Measurements from ENCODE around the gene FILIP1.
"Not testable (repeated sequence)": the region's sequence is repeated elsewhere in the genome, so short reads cannot be mapped to it uniquely, and the experiment has no call there.

Gene FILIP1

GRCh38 chr6:75449630-75450206 is 43.9 kb downstream of the FILIP1 start:
- no peak for TF ChIP-seq ZNF274 (IDR thresholded peaks at IDR 0.05; ENCODE audit: low read depth, low read length)
- H3K4me3 ChIP-seq (ENCODE audit: low read length) = no peak overlapping the region

DNA sequence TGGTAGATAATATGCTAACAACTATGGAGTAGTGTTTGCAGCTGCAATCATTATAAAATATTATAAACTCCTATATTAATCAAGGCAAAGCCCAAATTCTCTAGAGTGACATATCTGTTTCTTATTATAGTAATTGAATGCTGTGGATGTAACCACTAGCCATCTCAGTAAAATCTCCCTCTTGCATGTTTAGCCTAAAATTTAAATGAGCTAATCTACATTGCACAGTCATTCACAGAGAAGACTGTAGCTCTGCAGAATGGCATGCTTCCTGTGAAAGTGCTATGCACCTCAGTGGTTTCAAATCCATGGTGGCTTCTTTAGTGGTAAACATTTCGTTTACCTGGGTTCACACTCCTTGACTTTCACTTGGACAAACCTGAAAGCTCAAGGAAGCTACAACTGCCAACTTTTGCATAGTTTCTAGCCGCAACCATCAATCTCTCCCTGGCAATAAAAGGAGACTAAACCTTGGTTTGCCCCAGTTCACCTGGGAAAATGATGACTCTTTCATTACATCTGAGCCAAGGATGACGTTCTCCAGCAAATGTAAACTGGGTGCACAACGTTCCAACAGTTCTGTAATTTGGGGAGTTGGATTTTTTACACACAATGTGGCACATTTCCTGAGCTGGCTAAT is 47.2 kb downstream of the FILIP1 start:
- no peak overlapping the region for H3K4me3 ChIP-seq (ENCODE audit: low read length)
- no peak for TF ChIP-seq ZNF274 (IDR thresholded peaks at IDR 0.05; ENCODE audit: low read depth, low read length)

DNA sequence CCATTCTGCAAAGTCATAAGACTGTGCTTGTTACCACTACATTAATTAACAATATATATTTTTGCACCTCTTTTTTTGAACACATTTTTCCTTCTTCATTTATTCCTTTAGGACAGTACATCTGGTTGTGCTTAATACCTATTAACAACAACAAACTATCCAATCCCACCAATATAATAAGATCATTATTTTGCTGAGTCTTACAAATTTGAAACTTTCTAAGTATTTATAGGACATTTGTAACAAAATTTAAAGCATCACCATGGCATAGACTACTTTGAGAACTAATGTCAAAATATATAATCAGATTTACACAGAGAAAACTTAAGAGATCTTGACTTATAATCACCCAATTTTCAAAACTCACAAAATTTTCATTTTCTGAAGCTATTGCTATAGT is 47.9 kb downstream of the FILIP1 start:
- no peak for TF ChIP-seq ZNF274 (IDR thresholded peaks at IDR 0.05; ENCODE audit: low read depth, low read length)
- no peak overlapping the region for H3K4me3 ChIP-seq (ENCODE audit: low read length)

GRCh38 chr6:75444899-75445298 is 48.7 kb downstream of the FILIP1 start:
- no peak for TF ChIP-seq ZNF274 (IDR thresholded peaks at IDR 0.05; ENCODE audit: low read depth, low read length)
- H3K4me3 ChIP-seq (ENCODE audit: low read length) = no peak overlapping the region

GRCh38 chr6:75441883-75442282 is 51.7 kb downstream of the FILIP1 start:
- not testable (repeated sequence) for H3K4me3 ChIP-seq (ENCODE audit: low read length)

GRCh38 chr6:75441479-75441878 is 52.1 kb downstream of the FILIP1 start:
- H3K4me3 ChIP-seq (ENCODE audit: low read length) = not testable (repeated sequence)

DNA sequence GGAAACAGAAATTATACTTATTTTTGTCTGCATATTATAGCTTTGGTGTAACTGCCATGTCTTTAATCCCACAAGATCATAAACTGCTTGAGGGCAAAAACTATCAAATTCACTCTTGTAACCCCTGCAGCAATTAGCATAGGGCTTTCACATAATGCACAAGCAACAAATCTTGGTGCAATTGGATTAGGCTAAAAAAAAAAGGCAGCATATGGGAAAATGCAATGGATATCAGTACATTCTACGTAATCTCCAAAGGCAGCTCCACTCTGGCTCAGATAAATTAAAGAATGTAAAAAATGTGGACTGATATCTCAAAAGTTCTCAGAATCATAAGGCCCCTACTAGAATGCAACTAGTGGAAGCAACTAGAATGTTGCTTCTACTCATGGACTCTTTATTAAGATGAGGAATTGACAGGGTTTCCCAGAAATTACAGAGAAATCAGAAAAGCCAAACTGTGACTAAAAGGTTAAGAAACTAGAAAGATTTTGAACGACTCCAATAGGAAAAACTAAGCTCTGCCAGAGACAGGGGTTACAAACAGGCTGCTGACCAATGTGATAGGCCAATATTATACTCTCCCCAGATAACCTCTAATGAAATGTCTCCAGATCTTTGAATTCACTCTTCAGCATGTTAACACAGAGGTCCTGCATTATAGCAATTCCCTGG is 55.0 kb downstream of the FILIP1 start:
- no peak for TF ChIP-seq ZNF274 (IDR thresholded peaks at IDR 0.05; ENCODE audit: low read depth, low read length)
- H3K4me3 ChIP-seq (ENCODE audit: low read length) = no peak overlapping the region

- TF ChIP-seq ZNF274 (IDR thresholded peaks at IDR 0.05; ENCODE audit: low read depth, low read length) = no peak
- H3K4me3 ChIP-seq (ENCODE audit: low read length) = no peak overlapping the region
These were observed 55.6 kb downstream of the FILIP1 start for GRCh38 chr6:75438013-75438431.

DNA sequence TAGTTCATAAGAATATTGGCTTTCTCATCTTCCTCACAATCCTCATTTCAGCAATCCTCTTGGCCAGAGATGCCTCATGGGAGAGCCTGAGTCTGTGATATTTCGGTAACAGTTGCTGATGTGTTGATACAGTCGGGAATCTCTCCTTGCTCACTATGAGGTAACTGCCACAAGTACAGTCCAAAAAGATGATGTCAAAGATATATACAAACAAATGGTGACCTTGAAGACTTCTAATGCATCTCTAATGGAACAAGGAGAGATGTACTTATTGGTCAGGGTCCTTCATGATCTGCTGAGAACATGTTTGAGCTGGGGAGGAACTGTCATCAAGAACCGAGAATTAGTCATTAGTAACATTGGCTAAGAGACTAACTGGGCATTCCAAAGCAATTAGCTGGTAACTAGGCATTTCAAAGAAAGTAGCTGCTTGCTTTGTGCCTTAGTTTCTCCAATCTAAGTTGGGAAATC is 56.1 kb downstream of the FILIP1 start:
- H3K4me3 ChIP-seq (ENCODE audit: low read length) = no peak overlapping the region
- no peak for TF ChIP-seq ZNF274 (IDR thresholded peaks at IDR 0.05; ENCODE audit: low read depth, low read length)

- TF ChIP-seq ZNF274 (IDR thresholded peaks at IDR 0.05; ENCODE audit: low read depth, low read length) = no peak
- H3K4me3 ChIP-seq (ENCODE audit: low read length) = no peak overlapping the region
These were observed 56.7 kb downstream of the FILIP1 start for GRCh38 chr6:75436869-75437268.

DNA sequence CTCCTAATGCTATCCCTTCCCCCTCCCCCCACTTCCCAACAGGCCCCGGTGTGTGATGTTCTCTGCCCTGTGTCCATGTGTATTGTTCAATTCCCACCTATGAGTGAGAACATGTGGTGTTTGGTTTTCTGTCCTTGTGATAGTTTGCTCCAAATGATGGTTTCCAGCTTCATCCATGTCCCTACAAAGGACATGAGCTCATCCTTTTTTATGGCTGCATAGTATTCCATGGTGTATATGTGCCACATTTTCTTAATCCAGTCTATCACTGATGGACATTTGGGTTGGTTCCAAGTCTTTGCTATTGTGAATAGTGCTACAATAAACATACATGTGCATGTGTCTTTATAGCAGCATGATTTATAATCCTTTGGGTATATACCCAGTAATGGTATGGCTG is 60.8 kb downstream of the FILIP1 start:
- H3K4me3 ChIP-seq (ENCODE audit: low read length) = not testable (repeated sequence)

DNA sequence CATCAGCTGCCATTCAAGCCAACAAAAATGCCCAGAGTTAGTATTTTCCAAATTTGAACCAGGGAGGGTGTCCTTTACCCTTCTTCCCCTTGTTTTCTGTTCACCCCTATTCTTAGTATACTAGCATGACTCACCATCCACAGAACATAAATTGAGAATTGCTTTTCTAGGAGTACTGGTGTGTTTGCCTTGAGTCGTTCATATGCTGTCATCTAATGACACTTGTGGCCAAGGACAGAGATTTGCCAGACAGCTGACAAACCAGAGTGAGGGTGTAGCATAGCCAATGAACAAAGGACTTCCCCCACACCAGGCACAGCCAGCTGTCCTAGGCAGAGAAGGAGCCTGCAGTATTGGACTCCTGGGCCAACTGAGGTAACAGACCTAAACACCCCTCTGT is 62.2 kb downstream of the FILIP1 start:
- TF ChIP-seq ZNF274 (IDR thresholded peaks at IDR 0.05; ENCODE audit: low read depth, low read length) = no peak
- H3K4me3 ChIP-seq (ENCODE audit: low read length) = no peak overlapping the region

GRCh38 chr6:75430631-75431325 is 62.8 kb downstream of the FILIP1 start:
- H3K4me3 ChIP-seq (ENCODE audit: low read length) = no peak overlapping the region
- TF ChIP-seq ZNF274 (IDR thresholded peaks at IDR 0.05; ENCODE audit: low read depth, low read length) = no peak

- no peak for TF ChIP-seq ZNF274 (IDR thresholded peaks at IDR 0.05; ENCODE audit: low read depth, low read length)
- H3K4me3 ChIP-seq (ENCODE audit: low read length) = no peak overlapping the region
These were observed 64.4 kb downstream of the FILIP1 start for GRCh38 chr6:75429061-75429703.
